HepG2 (cell line): ENCODE measurements around the gene AKT3.

Experiments
- AHR ChIP-seq: IDR thresholded peaks from 2 replicates; pipeline ENCODE4 v1.6.1; 2018; ENCODE audit warnings: missing genetic modification reagents, missing compliant biosample characterization
- CREB3 ChIP-seq: sonication (generic); formaldehyde crosslinking; IDR thresholded peaks from 2 replicates; pipeline ENCODE4 v1.5.0; 2020; ENCODE audit warnings: missing genetic modification reagents
- HNRNPK ChIP-seq: fragments of 200-400 bp; formaldehyde crosslinking; IDR thresholded peaks from 2 replicates; pipeline ENCODE4 v1.6.1; 2018; ENCODE audit warnings: low read length, low read depth, moderate library complexity, mild to moderate bottlenecking; ENCODE audit not compliant: poor library complexity, severe bottlenecking
- IRF9 ChIP-seq: sonication (generic); formaldehyde crosslinking; IDR thresholded peaks from 2 replicates; pipeline ENCODE4 v1.8.0; 2022; ENCODE audit warnings: missing genetic modification reagents, mild to moderate bottlenecking, borderline replicate concordance
- JUNB ChIP-seq: sonication (generic); formaldehyde crosslinking; IDR thresholded peaks from 2 replicates; pipeline ENCODE4 v1.8.0; 2022; ENCODE audit warnings: missing genetic modification reagents, mild to moderate bottlenecking, borderline replicate concordance
- KDM5A ChIP-seq: fragments of 200-600 bp; sonication (generic); IDR thresholded peaks from 2 replicates; pipeline ENCODE4 v1.7.0; 2018; ENCODE audit warnings: antibody characterized with exemption, mild to moderate bottlenecking, low read length, borderline replicate concordance
- NCOR1 ChIP-seq: fragments of 200-600 bp; sonication (generic); IDR thresholded peaks from 2 replicates; pipeline ENCODE4 v1.7.0; 2017; ENCODE audit warnings: antibody characterized with exemption, low read length, borderline replicate concordance
- PPARG ChIP-seq: conservative IDR thresholded peaks from 2 replicates; pipeline ENCODE4 v1.6.1; 2016; ENCODE audit warnings: missing biosample characterization, missing genetic modification reagents
- RXRA ChIP-seq: sonication (generic); formaldehyde crosslinking; IDR thresholded peaks from 2 replicates; pipeline ENCODE4 v1.5.1; 2020; ENCODE audit warnings: missing genetic modification reagents
- ZNF121 ChIP-seq: sonication (generic); formaldehyde crosslinking; IDR thresholded peaks from 2 replicates; pipeline ENCODE4 v1.5.0; 2020; ENCODE audit warnings: mild to moderate bottlenecking, missing genetic modification reagents
- ZNF3 ChIP-seq: IDR thresholded peaks from 2 replicates; pipeline ENCODE4 v1.7.0; 2017; ENCODE audit warnings: inconsistent platforms
- ZNF674 ChIP-seq: sonication (generic); formaldehyde crosslinking; IDR thresholded peaks from 2 replicates; pipeline ENCODE4 v1.5.0; 2020; ENCODE audit warnings: low read depth, mild to moderate bottlenecking, missing genetic modification reagents
- ZSCAN30 ChIP-seq: sonication (generic); formaldehyde crosslinking; IDR thresholded peaks from 2 replicates; pipeline ENCODE4 v1.5.0; 2020; ENCODE audit warnings: mild to moderate bottlenecking, missing genetic modification reagents

- TF ChIP-seq KDM5A (no peak), CREB3 (CRISPR knock-in tag) (no peak), PPARG (no peak), ZNF674 (CRISPR knock-in tag) (no peak), ZSCAN30 (CRISPR knock-in tag) (no peak), IRF9 (no peak), JUNB (CRISPR knock-in tag) (no peak), HNRNPK (no peak), AHR (CRISPR knock-in tag) (no peak), NCOR1 (no peak), ZNF121 (no peak), ZNF3 (CRISPR knock-in tag) (no peak), RXRA (CRISPR knock-in tag) (no peak)
These were observed 349.5 kb downstream of the AKT3 start for GRCh38 chr1:243500512-243500911.
